SK-N-MC (cell line): ENCODE measurements around the gene TMEM106C.

Experiments used
- FOXP2 ChIP-seq: optimal IDR thresholded peaks from 2 replicates; pipeline ENCODE3; 2011; ENCODE audit warnings: mild to moderate bottlenecking, moderate library complexity; ENCODE audit not compliant: insufficient read depth; ENCODE audit errors: extremely low read length, control extremely low read depth
- POLR2AphosphoS5 ChIP-seq: IDR thresholded peaks from 2 replicates; pipeline ENCODE4 v1.6.1; 2012; ENCODE audit warnings: mild to moderate bottlenecking, low read depth, low read length, borderline replicate concordance

DNA sequence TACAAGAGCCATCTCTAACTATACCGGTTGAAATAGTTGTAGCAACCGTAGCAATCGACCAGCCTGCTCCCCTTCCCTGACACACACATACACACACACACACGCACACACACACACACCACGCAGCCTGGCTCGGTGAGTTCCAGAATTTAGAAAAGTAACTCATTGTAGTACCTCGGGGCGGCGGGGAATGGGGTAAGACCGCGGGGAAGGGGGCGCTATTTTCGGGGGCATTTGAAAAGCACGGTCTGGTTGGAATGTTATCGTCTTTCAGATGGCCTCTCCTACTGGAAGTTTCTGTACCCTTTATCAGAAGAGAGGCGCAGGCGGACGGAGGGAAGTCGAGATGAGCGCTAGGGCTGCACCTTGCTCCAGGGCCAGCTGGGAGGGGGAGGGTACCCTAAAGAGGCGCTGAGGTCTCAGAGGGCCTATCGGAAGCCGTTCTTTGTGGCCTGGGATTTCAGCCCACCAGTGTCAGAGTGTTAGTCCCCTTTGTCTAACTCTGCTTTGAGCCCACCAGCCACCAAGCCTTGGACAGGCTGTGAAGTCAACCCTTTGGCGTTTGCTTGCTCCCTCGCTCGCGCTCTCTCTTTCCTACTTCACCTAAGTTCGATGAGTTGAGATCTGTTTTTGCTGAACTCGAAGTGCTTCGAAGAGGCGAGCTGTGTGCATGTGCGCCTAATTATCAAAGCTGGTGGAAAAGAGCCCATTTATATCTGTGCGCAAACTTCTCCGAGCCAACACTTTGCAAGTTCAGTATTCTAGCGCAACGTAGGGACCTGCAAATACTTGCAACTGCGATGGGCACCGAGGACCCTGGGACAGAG lies 40.0 kb downstream of the TMEM106C start:
- TF ChIP-seq POLR2AphosphoS5 (no peak), FOXP2 (no peak)
